ENCODE measurements around the gene TSSK3. TPM values are rescaled to one million over a fixed set of nuclear protein-coding genes. Genes with fewer than 3 reads are reported as not detected.
A peak's percentile ranks its signal among the peaks of the same experiment; 100 is the strongest.
"Not testable (repeated sequence)": the region's sequence is repeated elsewhere in the genome, so short reads cannot be mapped to it uniquely, and the experiment has no call there.

The TSSK3 gene
- total RNA-seq, 2 donors from 2014 or later, result 1.2 to 1.9 TPM

DNA sequence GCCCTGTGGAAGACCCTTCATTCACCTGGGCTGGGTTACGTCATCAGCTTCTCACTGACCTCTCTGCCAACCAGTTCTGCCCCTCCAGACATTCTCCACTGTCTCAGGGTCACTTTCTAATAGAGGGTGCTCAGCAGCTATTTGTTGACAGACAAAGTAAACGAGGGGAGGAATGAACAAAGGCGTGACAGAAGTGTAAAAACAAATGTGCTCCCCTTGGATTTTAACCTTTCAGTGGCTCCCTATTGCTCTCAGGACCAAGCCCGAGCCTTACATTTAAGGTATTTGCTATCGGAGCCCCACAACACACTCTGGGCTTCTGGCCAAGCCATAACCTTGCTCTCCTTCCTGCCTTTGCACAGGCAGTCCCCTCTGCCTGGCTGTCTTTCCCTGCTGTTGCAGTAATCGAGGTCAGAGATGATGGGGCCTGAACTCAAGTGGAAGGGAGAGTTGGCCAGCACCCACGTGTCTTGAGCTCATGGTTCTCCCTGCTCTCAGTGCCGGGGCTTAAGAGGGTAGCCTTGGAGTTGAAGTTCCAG is 17.0 kb upstream of the TSSK3 start:
- DNase-seq (no peak), ATAC-seq (replicated peaks in 1 of 2) (no peak)
- Mint-ChIP-seq H3K27ac (no peak overlapping the region), H3K4me3 (no peak overlapping the region), H3K36me3 (ENCODE audit: insufficient read depth in 2 of 2) (no peaks in the 10 kb centered on the region), H3K27me3 (ENCODE audit: low read depth) (no peaks in the 10 kb centered on the region), H3K9me3 (no peaks in the 10 kb centered on the region), H3K4me1 (ENCODE audit: low read depth) (peaks cover 42% of the 10 kb centered on the region)

DNA sequence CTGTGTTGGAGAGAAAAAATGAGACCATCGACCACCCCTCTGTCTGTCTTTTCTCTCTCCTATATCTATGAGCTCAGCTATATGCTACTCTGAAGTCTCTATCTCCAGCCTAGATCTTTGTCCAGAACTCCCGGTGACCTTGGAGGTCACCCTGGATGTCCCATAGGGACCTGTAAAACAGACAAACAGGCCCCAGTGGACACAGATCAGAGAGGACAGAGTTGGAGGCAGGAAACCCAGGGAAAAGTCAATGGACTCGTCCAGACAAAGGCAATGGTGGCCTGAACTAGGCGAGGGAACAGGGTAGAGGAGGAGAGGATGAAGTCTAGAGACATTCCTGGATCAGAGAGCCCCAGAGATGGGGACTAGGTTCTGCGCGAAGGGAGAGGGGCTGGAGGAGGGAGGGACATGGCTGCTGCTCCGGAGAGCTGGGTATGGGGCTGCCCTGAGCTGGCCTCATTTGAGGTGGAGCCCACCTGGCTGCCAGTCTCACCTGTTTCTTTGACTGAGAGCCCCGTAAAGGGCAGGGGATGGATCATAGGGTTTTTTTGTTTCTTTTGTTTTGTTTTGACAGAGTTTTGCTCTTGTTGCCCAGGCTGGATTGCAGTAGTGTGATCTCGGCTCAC is 15.7 kb upstream of the TSSK3 start:
- no peaks in the 10 kb centered on the region for H3K27me3 Mint-ChIP-seq (ENCODE audit: low read depth)
- no peaks in the 10 kb centered on the region for H3K9me3 Mint-ChIP-seq
- ATAC-seq (replicated peaks in 1 of 2) (no peak), DNase-seq (no peak)
- no peak overlapping the region for H3K27ac Mint-ChIP-seq
- peaks cover 47% of the 10 kb centered on the region for H3K4me1 Mint-ChIP-seq (ENCODE audit: low read depth)
- no peak overlapping the region for H3K4me3 Mint-ChIP-seq
- H3K36me3 Mint-ChIP-seq (ENCODE audit: insufficient read depth in 2 of 2), result no peaks in the 10 kb centered on the region

DNA sequence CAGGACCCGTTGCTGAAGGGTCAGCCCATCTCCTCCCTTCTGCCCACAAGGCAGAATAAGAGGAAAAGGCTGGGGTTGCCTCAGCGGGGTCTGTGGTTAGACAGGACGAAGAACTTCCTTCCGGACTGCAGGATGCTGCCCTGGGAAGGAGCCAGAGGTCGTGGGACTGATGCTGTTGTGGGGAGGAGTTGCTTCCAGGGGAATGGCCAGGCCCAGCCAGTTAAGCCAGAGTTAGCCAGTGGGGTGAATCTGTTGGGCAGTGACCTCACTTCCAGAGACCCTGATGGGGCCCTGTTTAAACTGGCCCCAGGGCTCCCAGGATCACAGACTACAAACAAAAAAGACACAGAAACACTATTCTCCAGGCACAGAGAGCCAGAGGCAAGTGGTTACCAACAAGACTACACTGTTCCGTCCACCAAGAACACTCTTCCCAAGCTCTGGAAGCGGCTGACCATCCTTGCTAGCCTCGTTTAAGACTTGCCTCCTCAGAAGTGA is 13.1 kb upstream of the TSSK3 start:
- no peak for DNase-seq
- no peak overlapping the region for H3K4me3 Mint-ChIP-seq

DNA sequence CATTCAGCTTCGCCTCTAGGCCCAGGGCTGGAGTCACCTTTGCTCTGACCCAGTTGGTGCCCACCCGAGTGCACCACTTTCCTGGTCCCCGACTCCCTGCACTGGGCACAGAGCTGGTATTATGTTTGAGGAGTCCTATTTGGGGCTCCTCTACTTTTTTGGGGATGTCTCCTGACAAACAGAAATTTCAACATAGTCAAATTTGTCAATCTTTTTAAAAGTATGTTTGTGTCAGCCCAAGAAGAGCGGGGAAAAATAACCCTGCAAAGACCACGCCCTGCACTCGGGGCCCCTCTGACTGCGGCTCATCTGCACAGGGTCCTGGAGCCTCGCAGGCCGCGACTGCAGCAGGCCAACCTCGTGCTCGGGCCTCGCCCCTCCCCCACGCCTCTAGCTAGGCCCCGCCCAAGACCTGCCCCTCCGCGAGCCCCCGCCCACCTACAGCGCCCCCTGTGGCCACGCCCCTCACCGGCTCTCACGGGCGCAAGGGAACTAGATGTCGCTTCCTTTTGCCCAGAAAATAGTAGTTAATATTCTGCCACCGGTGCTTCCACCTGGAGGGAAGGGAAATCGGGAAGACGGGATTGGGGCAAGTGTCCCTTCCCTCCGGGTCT is 11.4 kb upstream of the TSSK3 start:
- no peak overlapping the region for H3K27ac Mint-ChIP-seq
- DNase-seq (peak; percentile 82 to 83), ATAC-seq (replicated peaks in 1 of 2) (peak; percentile 62 to 68)
- peaks cover 36% of the 10 kb centered on the region for H3K4me1 Mint-ChIP-seq (ENCODE audit: low read depth)
- no peaks in the 10 kb centered on the region for H3K27me3 Mint-ChIP-seq (ENCODE audit: low read depth)
- peak overlapping the region; percentile 74 to 83 for H3K4me3 Mint-ChIP-seq
- no peaks in the 10 kb centered on the region for H3K9me3 Mint-ChIP-seq
- no peaks in the 10 kb centered on the region for H3K36me3 Mint-ChIP-seq (ENCODE audit: insufficient read depth in 2 of 2)

More for the DNA sequence above, 13.1 kb upstream of the TSSK3 start:
- Mint-ChIP-seq H3K9me3 (no peaks in the 10 kb centered on the region), H3K36me3 (ENCODE audit: insufficient read depth in 2 of 2) (no peaks in the 10 kb centered on the region), H3K27me3 (ENCODE audit: low read depth) (no peaks in the 10 kb centered on the region), H3K4me1 (ENCODE audit: low read depth) (peaks cover 48% of the 10 kb centered on the region), H3K27ac (no peak overlapping the region)
- ATAC-seq (replicated peaks in 1 of 2), result no peak

DNA sequence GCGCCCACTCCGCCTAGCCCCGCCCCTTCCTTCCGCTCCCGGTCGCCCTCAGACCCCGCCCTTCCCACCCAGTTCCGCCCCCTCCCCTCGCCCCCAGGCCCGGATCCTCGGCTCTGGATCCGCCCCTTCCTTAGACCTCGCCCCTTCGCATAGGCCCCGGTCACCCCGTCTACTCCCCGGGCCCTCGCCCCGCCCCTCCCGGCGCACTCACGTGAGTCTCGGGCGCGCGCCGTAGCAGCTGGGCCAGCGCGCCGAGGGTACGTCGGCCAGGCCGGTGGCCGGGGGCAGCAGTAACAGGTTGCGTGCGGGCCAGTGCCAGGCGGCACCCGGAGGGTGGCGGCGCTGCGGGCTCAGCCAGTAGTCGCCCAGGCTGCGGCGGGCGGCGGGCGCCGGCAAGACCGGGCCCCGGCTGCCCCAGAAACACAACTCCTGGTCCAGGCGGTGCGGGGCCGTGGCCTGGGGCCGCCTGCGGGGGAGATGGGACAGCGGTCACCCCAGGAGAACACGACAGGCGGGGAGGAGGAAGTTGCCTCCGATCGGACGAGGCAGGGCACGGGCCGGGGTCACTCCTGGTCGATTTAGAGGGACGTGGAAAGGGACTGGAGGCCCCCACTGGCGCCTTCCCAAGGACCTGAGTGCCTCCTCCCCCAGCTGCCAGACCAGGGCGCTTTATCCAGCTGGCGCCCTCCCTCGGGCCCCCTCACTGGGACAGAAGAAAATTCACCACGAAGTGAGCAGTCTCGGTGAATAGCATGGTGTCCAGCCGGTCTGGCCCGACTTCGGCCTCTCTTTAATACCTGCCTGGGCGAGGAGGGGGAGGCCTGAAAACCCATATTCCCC is 10.7 kb upstream of the TSSK3 start:
- Mint-ChIP-seq H3K9me3 (no peaks in the 10 kb centered on the region), H3K27me3 (ENCODE audit: low read depth) (no peaks in the 10 kb centered on the region), H3K36me3 (ENCODE audit: insufficient read depth in 2 of 2) (no peaks in the 10 kb centered on the region), H3K4me1 (ENCODE audit: low read depth) (peaks cover 36% of the 10 kb centered on the region), H3K4me3 (peak overlapping the region; percentile 74 to 83), H3K27ac (no peak overlapping the region)
- peak; percentile 94 to 96 for DNase-seq
- ATAC-seq (replicated peaks in 1 of 2), result peak; percentile 95

DNA sequence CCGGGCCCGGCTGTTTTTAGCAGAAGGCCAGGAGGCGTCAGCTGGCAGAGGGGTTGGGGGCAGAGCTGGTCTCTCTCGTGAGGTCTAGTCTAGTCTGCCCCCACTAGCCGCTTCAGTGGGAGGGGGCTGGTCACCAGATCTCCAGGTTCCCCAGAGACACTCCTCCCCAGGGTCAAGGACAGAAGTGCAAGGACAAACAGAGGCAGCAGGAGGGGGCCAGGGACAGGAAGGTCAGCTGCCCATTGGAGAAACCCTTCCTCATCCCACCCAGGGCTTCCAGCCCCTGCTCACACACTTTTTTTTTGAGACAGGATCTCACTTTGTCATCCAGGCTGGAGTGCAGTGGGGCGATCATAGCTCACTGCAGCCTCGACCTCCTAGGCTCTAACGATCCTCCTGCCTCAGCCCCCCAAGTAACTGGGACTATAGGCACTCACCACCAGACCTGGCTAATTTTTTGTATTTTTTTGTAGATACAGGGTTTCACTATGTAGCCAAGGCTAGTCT is 10.0 kb upstream of the TSSK3 start:
- H3K27me3 Mint-ChIP-seq (ENCODE audit: low read depth), result no peaks in the 10 kb centered on the region
- no peaks in the 10 kb centered on the region for H3K9me3 Mint-ChIP-seq
- ATAC-seq (replicated peaks in 1 of 2), result no peak
- no peak for DNase-seq
- H3K27ac Mint-ChIP-seq, result no peak overlapping the region
- H3K4me3 Mint-ChIP-seq, result peak overlapping the region; percentile 64 to 83
- H3K36me3 Mint-ChIP-seq (ENCODE audit: insufficient read depth in 2 of 2), result no peaks in the 10 kb centered on the region
- peaks cover 38% of the 10 kb centered on the region for H3K4me1 Mint-ChIP-seq (ENCODE audit: low read depth)

DNA sequence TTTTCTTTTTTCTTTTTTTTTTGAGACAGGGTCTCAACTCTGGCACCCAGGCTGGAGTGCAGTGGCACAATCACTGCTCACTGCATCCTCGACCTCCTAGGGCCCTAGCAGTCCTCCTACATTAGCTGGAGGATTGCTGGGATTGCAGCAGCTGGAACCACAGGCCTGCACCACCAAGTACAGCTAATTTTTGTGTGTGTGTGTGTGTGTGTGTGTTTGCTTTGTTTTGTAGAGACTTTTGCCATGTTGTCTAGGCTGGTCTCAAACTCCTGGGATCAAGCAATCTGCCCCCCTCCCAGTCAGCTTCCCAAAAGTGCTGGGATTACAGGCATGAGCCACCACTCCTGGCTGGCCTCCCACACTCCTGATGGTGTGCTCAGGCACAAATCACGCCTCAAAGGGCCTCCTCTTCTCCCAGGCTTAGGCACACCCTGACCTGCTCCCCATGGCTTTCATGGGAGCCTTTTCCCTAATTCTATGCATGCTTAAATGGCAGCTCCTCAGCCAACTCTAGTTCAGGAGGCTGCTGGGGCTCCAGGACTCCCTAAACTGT is 9.4 kb upstream of the TSSK3 start:
- no peaks in the 10 kb centered on the region for H3K27me3 Mint-ChIP-seq (ENCODE audit: low read depth)
- DNase-seq (no peak), ATAC-seq (replicated peaks in 1 of 2) (no peak)
- peaks cover 38% of the 10 kb centered on the region for H3K4me1 Mint-ChIP-seq (ENCODE audit: low read depth)
- H3K4me3 Mint-ChIP-seq, result peak overlapping the region; percentile 64 to 83
- H3K36me3 Mint-ChIP-seq (ENCODE audit: insufficient read depth in 2 of 2), result no peaks in the 10 kb centered on the region
- no peaks in the 10 kb centered on the region for H3K9me3 Mint-ChIP-seq
- H3K27ac Mint-ChIP-seq, result no peak overlapping the region

DNA sequence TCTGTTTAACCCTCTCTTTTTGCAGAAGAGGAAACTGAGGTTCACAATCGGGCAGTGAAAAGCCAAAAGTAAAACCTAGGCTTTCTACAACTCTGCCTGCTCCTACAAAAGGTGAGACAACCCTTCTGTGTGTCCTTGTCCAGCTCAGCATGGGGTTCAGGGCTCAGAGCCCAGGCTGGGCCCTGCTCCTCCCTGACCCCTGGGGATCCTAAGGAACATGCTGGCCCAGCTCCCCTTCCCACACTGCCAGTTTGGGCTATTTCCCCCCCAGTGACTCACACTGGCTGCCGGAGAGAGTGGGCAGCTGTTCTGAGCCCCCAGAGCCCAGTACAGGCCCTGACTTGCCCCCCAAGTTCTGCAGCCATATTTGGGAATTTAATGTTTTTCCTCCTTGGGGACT is 8.9 kb upstream of the TSSK3 start:
- no peak for DNase-seq
- H3K4me3 Mint-ChIP-seq, result peak overlapping the region; percentile 32 to 43
- no peaks in the 10 kb centered on the region for H3K9me3 Mint-ChIP-seq
- no peaks in the 10 kb centered on the region for H3K27me3 Mint-ChIP-seq (ENCODE audit: low read depth)
- no peak overlapping the region for H3K27ac Mint-ChIP-seq
- peaks cover 37% of the 10 kb centered on the region for H3K4me1 Mint-ChIP-seq (ENCODE audit: low read depth)
- H3K36me3 Mint-ChIP-seq (ENCODE audit: insufficient read depth in 2 of 2), result no peaks in the 10 kb centered on the region
- no peak for ATAC-seq (replicated peaks in 1 of 2)

DNA sequence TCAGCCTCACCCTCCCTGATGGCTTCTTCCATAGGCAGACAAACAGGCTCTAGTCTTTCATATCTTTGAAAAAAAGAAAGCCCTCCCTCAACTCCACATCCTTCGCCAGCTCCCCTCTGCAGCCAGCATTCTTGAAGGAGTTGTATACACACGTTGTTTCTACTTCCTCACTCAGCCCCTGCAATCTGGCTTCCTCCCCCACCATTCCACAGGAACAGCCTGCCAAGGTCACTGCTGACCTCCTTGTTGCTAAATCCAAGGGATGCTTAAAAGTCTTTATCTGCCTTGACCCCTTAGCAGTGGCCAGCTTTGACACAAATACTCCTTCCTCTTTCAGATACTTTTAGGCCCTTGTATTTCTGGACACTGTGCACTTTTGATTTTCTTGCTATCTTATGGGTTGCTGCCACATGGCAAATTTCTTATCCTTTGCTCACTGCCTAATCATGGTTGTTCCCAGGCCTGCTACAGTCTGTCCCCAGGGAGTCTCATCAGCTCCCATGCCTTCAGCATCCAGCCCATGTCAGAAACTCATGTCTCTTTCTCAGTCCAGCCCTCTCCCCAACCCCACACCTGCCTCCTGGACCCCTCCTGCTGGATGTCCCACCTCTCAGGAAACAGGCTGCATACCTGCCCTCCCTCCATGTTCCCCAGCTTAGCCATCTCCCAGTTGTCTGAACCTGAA is 8.3 kb upstream of the TSSK3 start:
- no peaks in the 10 kb centered on the region for H3K36me3 Mint-ChIP-seq (ENCODE audit: insufficient read depth in 2 of 2)
- H3K4me1 Mint-ChIP-seq (ENCODE audit: low read depth), result peaks cover 31% of the 10 kb centered on the region
- H3K27ac Mint-ChIP-seq, result no peak overlapping the region
- no peak for ATAC-seq (replicated peaks in 1 of 2)
- DNase-seq, result no peak
- H3K9me3 Mint-ChIP-seq, result no peaks in the 10 kb centered on the region
- H3K27me3 Mint-ChIP-seq (ENCODE audit: low read depth), result no peaks in the 10 kb centered on the region
- no peak overlapping the region for H3K4me3 Mint-ChIP-seq

DNA sequence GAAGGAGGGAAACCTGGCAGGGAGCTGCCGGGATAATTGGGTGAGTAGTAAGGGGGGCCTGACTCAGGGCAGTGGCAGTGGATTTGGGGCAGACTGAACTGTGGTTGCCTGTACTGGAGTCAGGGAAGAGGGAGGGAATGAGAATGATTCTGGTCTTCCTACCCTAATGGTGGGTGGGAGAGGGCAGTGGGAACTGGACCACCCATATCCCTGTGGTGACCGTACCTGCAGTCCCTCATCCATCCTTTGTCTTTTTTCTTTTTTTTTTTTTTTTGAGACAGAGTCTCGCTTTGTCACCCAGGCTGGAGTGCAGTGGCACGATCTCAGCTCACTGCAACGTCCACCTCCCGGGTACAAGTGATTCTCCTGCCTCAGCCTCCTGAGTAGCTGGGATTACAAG is 6.6 kb upstream of the TSSK3 start:
- peaks cover 32% of the 10 kb centered on the region for H3K4me1 Mint-ChIP-seq (ENCODE audit: low read depth)
- H3K27ac Mint-ChIP-seq; H3K27me3 Mint-ChIP-seq (ENCODE audit: low read depth); H3K9me3 Mint-ChIP-seq; DNase-seq; ATAC-seq (replicated peaks in 1 of 2); H3K4me3 Mint-ChIP-seq; H3K36me3 Mint-ChIP-seq (ENCODE audit: insufficient read depth in 2 of 2): not testable (repeated sequence)

DNA sequence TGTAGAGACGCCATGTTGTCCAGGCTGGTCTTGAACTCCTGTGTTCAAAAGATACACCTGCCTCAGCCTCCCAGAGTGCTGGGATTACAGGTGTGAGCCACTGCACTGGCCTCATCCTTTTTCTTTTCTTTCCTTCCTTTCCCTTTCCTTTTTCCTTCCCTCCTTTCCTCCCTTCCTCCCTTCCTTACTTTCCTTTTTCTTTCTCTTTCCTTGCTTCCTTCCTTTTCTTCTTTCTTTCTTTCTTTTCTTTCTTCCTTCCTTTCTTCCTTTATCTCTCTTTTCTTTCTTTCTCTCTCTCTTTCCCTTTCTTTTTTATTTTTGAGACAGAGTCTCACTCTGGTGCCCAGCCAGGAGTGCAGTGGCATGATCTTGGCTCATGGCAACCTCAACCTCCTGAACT is 5.9 kb upstream of the TSSK3 start:
- Mint-ChIP-seq H3K27ac (peak overlapping the region; percentile 88), H3K4me1 (ENCODE audit: low read depth) (peaks cover 34% of the 10 kb centered on the region), H3K4me3 (no peak overlapping the region), H3K36me3 (ENCODE audit: insufficient read depth in 2 of 2) (peaks cover 0 to 5% of the 10 kb centered on the region in 2 donors), H3K9me3 (no peaks in the 10 kb centered on the region), H3K27me3 (ENCODE audit: low read depth) (peaks cover 5% of the 10 kb centered on the region)
- DNase-seq (no peak), ATAC-seq (replicated peaks in 1 of 2) (no peak)

DNA sequence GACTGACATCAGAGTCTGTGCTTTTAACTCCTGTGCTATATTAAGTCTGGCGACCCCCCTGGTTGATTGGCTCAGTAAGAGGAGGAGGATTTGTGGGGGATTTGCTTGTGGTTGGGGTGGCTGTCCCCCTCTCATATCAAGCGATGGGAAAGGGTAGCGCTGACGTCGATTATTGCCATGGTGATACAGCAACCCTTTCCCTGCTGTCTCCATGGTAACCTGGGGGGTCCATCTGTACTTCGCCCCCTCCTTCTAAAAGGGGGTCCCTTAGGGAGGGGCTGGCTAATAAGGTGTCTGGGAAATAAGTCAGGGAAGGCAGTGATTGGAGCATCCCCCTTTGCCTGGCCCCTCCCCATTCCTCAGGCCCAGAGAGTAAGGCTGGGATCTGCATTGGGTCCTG is 4.7 kb upstream of the TSSK3 start:
- Mint-ChIP-seq H3K4me3 (no peak overlapping the region), H3K4me1 (ENCODE audit: low read depth) (peaks cover 38% of the 10 kb centered on the region), H3K27me3 (ENCODE audit: low read depth) (peaks cover 5% of the 10 kb centered on the region), H3K36me3 (ENCODE audit: insufficient read depth in 2 of 2) (peaks cover 0 to 5% of the 10 kb centered on the region in 2 donors), H3K27ac (no peak overlapping the region), H3K9me3 (no peaks in the 10 kb centered on the region)
- ATAC-seq (replicated peaks in 1 of 2) (no peak), DNase-seq (no peak)
